Prostate gland (tissue), 2 donors: ENCODE results near the gene SASH3.

ENCODE experiments used
- POLR2A ChIP-seq: fragments of 450-650 bp; IDR thresholded peaks from one replicate; pipeline ENCODE4 v1.6.1; 2016; ENCODE audit warnings: antibody characterized with exemption, mild to moderate bottlenecking
- TF ChIP-seq, protein P1 (sequence below), 4 experiments: fragments of 200-600 bp in 2 of 4; fragments of 450-650 bp in 2 of 4; sonication (generic) in 2 of 4; IDR thresholded peaks; 1 replicate in 3 of 4; 2 replicates in 1 of 4; pipeline ENCODE4 v1.5.1; 2016 to 2019; ENCODE audit warnings: antibody characterized with exemption in 4 of 4, mild to moderate bottlenecking in 2 of 4, moderate library complexity in 2 of 4

DNA sequence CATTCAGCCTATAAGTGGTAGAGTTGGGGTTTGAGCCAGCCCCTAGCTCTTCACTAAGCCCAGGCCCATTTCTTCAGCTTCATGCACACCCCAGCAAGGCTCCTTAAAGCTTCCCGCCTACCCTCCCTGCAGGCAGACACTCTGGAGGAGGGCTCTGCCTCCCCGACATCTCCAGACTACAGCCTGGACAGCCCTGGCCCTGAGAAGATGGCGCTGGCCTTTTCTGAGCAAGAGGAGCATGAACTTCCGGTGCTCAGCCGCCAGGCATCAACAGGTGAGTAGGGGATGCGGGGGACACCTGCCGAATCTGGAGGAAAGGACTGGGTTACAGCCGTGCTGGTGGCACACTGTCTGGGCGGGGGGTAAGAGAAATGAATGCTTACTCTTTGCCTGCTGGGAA, 11.1 kb downstream of the SASH3 start:
- TF ChIP-seq, protein P1, sequence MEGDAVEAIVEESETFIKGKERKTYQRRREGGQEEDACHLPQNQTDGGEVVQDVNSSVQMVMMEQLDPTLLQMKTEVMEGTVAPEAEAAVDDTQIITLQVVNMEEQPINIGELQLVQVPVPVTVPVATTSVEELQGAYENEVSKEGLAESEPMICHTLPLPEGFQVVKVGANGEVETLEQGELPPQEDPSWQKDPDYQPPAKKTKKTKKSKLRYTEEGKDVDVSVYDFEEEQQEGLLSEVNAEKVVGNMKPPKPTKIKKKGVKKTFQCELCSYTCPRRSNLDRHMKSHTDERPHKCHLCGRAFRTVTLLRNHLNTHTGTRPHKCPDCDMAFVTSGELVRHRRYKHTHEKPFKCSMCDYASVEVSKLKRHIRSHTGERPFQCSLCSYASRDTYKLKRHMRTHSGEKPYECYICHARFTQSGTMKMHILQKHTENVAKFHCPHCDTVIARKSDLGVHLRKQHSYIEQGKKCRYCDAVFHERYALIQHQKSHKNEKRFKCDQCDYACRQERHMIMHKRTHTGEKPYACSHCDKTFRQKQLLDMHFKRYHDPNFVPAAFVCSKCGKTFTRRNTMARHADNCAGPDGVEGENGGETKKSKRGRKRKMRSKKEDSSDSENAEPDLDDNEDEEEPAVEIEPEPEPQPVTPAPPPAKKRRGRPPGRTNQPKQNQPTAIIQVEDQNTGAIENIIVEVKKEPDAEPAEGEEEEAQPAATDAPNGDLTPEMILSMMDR (IDR thresholded peaks at IDR 0.05), result no peak
- TF ChIP-seq POLR2A, result no peak
